Heart right ventricle (tissue), 16 donors: ENCODE results near the gene ZNF583. TPM values are rescaled to one million over a fixed set of nuclear protein-coding genes. Genes with fewer than 3 reads are reported as not detected.

ENCODE experiments used
- ATAC-seq, 8 donors: fragments of 200-7000 bp; cut with Tn5 transposase; one replicate each; pipeline ENCODE4 v1.9.1; 2020; ENCODE audit warnings: mild to moderate bottlenecking in 8 of 8, moderate library complexity in 8 of 8, moderate number of reproducible peaks in 1 of 8
- DNase-seq, 2 donors: peaks; one replicate each; pipeline ENCODE4 v3.0.0-alpha.2; 2020
- H3K27ac ChIP-seq, 10 donors: fragments of 200-600 bp; sonication (generic) in 2 of 10; one replicate each; pipeline versions ENCODE4 v1.5.0 to v1.8.0; 2020 to 2022; ENCODE audit warnings: mild to moderate bottlenecking in 3 of 10
- H3K27me3 ChIP-seq, 7 donors: fragments of 200-600 bp; one replicate each; pipeline ENCODE4 v1.8.0; 2021 to 2022; ENCODE audit warnings: mild to moderate bottlenecking in 2 of 7
- H3K36me3 ChIP-seq, 9 donors: fragments of 200-600 bp; sonication (generic) in 1 of 9; one replicate each; pipeline versions ENCODE4 v1.5.0 to v1.8.0; 2020 to 2022; ENCODE audit warnings: mild to moderate bottlenecking in 2 of 9
- H3K4me1 ChIP-seq, 9 donors: fragments of 200-600 bp; sonication (generic) in 1 of 9; one replicate each; pipeline versions ENCODE4 v1.5.0 to v1.8.0; 2020 to 2022; ENCODE audit warnings: mild to moderate bottlenecking in 4 of 9
- H3K4me3 ChIP-seq, 10 donors: fragments of 200-600 bp; sonication (generic) in 2 of 10; one replicate each; pipeline versions ENCODE4 v1.5.0 to v1.8.0; 2020 to 2022; ENCODE audit warnings: mild to moderate bottlenecking in 7 of 10, moderate library complexity in 2 of 10
- H3K9me3 ChIP-seq, 11 donors: fragments of 200-600 bp in 10 of 11; sonication (generic) in 2 of 11; one replicate each; pipeline versions ENCODE4 v1.5.0 to v1.8.0; 2013 to 2022; ENCODE audit warnings: mild to moderate bottlenecking in 2 of 11, control low read depth in 1 of 11, moderate library complexity in 1 of 11
- WGBS, 2 donors: extraction: QIAGEN DNeasy Blood & Tissue Kit; methylation state at CpG; one replicate each; pipeline ENCODE4 v1.1.7; 2013; ENCODE audit warnings: inconsistent platforms in 1 of 2; 5-methylcytosine and 5-hydroxymethylcytosine counted together
- intact Hi-C, 10 donors: fragments of 100-400 bp; cut with DNase I; formaldehyde crosslinking; loops; one replicate each; pipeline versions ENCODE4 v1.11.1 to v1.14.2; 2022
- long read RNA-seq, 3 donors: library from polyadenylated mRNA; unstranded; transcript quantifications; one replicate each; pipeline ENCODE4 v2.0.0, GENCODE V29; 2020 to 2021
- polyA plus RNA-seq, 2 donors: library from polyadenylated mRNA; stranded (reverse); fragments of 200-250 nt; gene quantifications; one replicate each; pipeline ENCODE4 v1.2.3, GENCODE V29; 2013
- total RNA-seq, 10 donors: library from RNA; stranded (reverse); fragmentation: NEBNext Ultra II Directional in 3 of 10; extraction: Animal tissue kit (Norgen Biotek cat#: 25700) in 3 of 10; gene quantifications; one replicate each; pipeline versions ENCODE4 v1.2.1 to v1.2.4, GENCODE V29; 2021 to 2023
- TF ChIP-seq, protein P1 (sequence below), 9 donors: fragments of 200-600 bp; sonication (generic) in 2 of 9; IDR thresholded peaks; one replicate each; pipeline versions ENCODE4 v1.5.0 to v1.8.0; 2021 to 2022; ENCODE audit warnings: antibody characterized with exemption in 9 of 9, mild to moderate bottlenecking in 5 of 9, moderate library complexity in 1 of 9
- donor health status: Arrhythmogenic right ventricular cardiomyopathy.
- donor health status: ischemic (EF 13 %, LVEDD 7.1; RV severe dilation, severe dysfunction).
- donor health status: healthy with polysubstance abuse.
- donor health status: DM: no; HTN: yes; CAD: no.
- donor health status: DM: no; HTN: no; CAD: no.
- donor health status: ischemic (EF 25% LVEDD 6.9; RV normal size, moderate dysfunction).
- donor health status: ischemic (EF 25% LVEDD 5.7; RV mildly dilated, moderate dysfunction).
- donor health status: healthy.
- donor health status: DM: yes; HTN: yes; CAD: no.
- donor health status: Ischemic cardiomyopathy.
- donor health status: ischemic (EF 35%, LVEDD 5.7; RV mildly dilated, moderate dysfunction).
- donor health status: nonischemic (EF 11% LVEDD 7.7; RV severe dilation, severe dysfunction).
- donor health status: DM: yes; HTN: yes; CAD: no.
- donor health status: PGD.
- donor health status: ischemic (EF 29% LVEDD 5.4; RV normal size, mild dysfunction).
- donor health status: nonischemic (EF 23%, LVEDD 6.1; RV moderate dilation, normal function).

Gene ZNF583
- total RNA-seq, result 1 to 10 TPM; 4.6 to 7.1 (median 5.4) TPM
- polyA plus RNA-seq, result 1 to 10 TPM; 2.6 to 3.1 TPM
- long read RNA-seq, donor 1, full-length matches to known transcripts, result 3 of 5 reads
- long read RNA-seq, donor 1, partial matches to known transcripts, result 0 of 5 reads
- long read RNA-seq, donor 1, other reads (novel, unspliced or antisense), result 2 of 5 reads
- long read RNA-seq, donor 2, full-length matches to known transcripts, result 4 of 6 reads
- long read RNA-seq, donor 2, partial matches to known transcripts, result 0 of 6 reads
- long read RNA-seq, donor 2, other reads (novel, unspliced or antisense), result 2 of 6 reads
- long read RNA-seq, donor 3, full-length matches to known transcripts, result 7 of 12 reads
- long read RNA-seq, donor 3, partial matches to known transcripts, result 1 of 12 reads
- long read RNA-seq, donor 3, other reads (novel, unspliced or antisense), result 4 of 12 reads

DNA sequence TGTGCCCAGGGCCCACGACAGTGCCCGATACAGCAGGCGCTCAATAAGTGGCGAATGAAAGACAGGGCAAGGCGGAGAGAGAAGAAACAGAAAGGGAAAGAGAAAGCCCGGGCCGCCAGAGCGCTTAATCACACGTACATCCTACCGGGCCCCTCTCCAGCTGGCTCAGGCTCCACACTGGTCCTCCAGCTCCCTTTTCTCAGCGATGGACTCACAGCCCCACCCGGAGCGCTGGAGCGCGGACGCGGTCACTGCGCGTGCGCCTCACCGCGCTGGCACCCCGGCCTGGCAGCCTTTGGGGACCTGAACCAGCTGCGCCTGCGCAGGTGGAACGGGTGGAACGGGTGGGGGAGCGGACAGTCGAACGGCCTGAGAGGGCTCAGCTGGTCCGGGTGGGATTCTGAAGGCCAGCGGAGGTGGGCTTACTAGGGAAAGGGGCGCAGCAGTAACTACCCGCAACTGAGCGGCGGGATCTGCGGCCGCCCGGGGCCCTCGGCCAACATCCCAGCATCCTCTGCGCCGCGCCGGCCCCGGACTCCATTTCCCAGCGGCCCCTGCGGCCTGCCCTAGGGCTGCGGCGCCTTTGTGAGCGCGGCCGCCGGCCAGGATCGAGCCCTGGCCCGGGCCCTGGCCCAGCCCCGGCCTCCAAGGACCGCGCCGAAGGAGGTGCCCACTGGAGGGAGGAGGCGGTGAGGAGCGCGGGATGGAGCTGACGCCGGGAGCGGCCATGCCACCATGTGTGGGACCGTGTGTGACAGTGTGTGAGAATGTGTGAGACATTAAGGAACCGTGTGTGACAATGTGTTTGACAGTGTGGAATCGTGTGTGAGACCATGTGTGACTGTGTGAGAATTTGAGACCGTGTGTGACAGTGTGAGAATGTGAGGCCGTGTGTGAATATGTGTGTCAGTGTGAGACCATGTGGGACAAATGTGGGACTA, at the start of gene ZNF583:
Gene ZNF583, plus strand, starts transcription at position 569 of the 941 bp plus-strand sequence. CDS start 2,783 bp downstream, outside the sequence.
- 0 to 1% methylated on average over 68 to 70 of the region's 70 CpGs for WGBS, 2 donors
- peak; percentile 97 to 99 (median 99) for ATAC-seq
- peak within 1 kb of the TSS; percentile 93 to 99 (median 96) for H3K27ac ChIP-seq

DNA sequence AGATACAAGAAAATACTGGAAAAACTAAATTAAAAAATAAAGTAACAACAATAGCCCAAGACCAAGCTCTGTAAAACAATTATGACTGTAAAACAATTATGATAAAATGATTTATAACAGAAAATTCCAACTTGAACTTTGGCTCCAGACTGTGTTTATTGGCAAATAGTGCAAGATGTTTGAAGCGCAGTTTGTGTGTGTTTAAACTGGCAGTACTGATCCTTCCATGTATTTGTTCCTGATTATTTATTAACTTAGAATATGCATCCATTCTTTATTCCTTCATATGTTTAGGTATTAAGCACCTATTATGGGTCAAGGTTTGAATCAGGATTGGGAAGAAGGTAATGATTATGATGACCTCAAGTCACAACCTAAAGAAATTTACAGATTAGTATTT, 48.6 kb upstream of the ZNF583 start:
- intact Hi-C loops, result loop anchor here in 2 of 10 donors (10.0 kb wide), 2 partner anchors 181 to 281 kb away; partner anchors contain the start of gene GALP (in 1 of the 2)
- ATAC-seq (no peak), DNase-seq (no peak)
- TF ChIP-seq, protein P1, sequence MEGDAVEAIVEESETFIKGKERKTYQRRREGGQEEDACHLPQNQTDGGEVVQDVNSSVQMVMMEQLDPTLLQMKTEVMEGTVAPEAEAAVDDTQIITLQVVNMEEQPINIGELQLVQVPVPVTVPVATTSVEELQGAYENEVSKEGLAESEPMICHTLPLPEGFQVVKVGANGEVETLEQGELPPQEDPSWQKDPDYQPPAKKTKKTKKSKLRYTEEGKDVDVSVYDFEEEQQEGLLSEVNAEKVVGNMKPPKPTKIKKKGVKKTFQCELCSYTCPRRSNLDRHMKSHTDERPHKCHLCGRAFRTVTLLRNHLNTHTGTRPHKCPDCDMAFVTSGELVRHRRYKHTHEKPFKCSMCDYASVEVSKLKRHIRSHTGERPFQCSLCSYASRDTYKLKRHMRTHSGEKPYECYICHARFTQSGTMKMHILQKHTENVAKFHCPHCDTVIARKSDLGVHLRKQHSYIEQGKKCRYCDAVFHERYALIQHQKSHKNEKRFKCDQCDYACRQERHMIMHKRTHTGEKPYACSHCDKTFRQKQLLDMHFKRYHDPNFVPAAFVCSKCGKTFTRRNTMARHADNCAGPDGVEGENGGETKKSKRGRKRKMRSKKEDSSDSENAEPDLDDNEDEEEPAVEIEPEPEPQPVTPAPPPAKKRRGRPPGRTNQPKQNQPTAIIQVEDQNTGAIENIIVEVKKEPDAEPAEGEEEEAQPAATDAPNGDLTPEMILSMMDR (IDR thresholded peaks at IDR 0.05), result no peak
- WGBS, 2 donors, result 91 to 100% methylated on average over 1 of the region's 1 CpG
- no peak overlapping the region for H3K4me3 ChIP-seq
- no peaks in the 10 kb centered on the region for H3K4me1 ChIP-seq
- H3K9me3 ChIP-seq, result peaks cover 0 to 16% (median 0%) of the 10 kb centered on the region in 11 donors
- no peaks in the 10 kb centered on the region for H3K27me3 ChIP-seq
- H3K27ac ChIP-seq, result no peak overlapping the region
- peaks cover 0 to 13% (median 0%) of the 10 kb centered on the region in 9 donors for H3K36me3 ChIP-seq

More for the DNA sequence above, at the start of gene ZNF583:
- TF ChIP-seq, protein P1 (IDR thresholded peaks at IDR 0.05), result no peak
- DNase-seq, result peak; percentile 97 to 98
- Histone ChIP-seq H3K36me3 (peaks cover 0 to 52% (median 30%) of the 10 kb centered on the region in 9 donors), H3K9me3 (peaks cover 0 to 80% (median 30%) of the 10 kb centered on the region in 11 donors), H3K27me3 (no peaks in the 10 kb centered on the region), H3K4me3 (peak within 1 kb of the TSS; percentile 57 to 80 (median 72)), H3K4me1 (peaks cover 4 to 20% (median 14%) of the 10 kb centered on the region in 9 donors)
- intact Hi-C loops, result loop anchor here in 4 of 10 donors (5.0 to 10.0 kb wide), 4 partner anchors 73 to 268 kb away; partner anchors contain the start of genes ZNF667 (in 2 of the 4), ZFP28 (in 1 of the 4), ZNF471 (in 1 of the 4) and ZNF835 (in 1 of the 4)

DNA sequence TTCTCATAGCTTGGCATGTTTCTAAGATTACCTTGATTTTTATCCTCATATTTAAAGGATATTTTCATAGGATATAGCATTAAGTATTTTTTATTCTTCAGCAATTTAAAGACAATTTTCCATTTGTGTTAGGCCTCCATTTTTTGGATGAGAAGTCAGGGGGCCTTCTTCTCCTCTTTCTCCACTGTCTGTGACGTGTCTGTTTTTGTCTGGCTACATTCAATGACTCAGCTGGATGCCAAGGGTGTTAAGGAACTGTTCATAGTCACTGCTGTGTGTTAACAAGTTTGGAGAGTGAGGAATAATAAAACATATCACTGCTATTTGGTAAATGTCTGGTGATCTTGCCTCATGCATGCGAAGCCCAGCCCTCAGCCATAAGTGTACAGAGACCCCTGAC, 47.2 kb upstream of the ZNF583 start:
- no peaks in the 10 kb centered on the region for H3K4me1 ChIP-seq
- no peak overlapping the region for H3K27ac ChIP-seq
- DNase-seq (no peak), ATAC-seq (no peak)
- H3K9me3 ChIP-seq, result peaks cover 0 to 30% (median 8%) of the 10 kb centered on the region in 11 donors
- no peak overlapping the region for H3K4me3 ChIP-seq
- 63 to 70% methylated on average over 2 of the region's 2 CpGs for WGBS, 2 donors
- intact Hi-C loops, result loop anchor here in 2 of 10 donors (10.0 kb wide), 2 partner anchors 182 to 282 kb away; partner anchors contain the start of gene GALP (in 1 of the 2)
- H3K27me3 ChIP-seq, result no peaks in the 10 kb centered on the region
- H3K36me3 ChIP-seq, result peaks cover 0 to 23% (median 0%) of the 10 kb centered on the region in 9 donors
- TF ChIP-seq, protein P1 (IDR thresholded peaks at IDR 0.05), result no peak
